Activated CD4-positive, alpha-beta T cell treated with anti-CD3 and anti-CD28 coated beads, Interleukin-2, amount 10 ng/mL, durations not matched to agents 7 days and 5 days (primary cell): ENCODE data around the gene NLRP3. TPM values are rescaled to one million over a fixed set of nuclear protein-coding genes. Genes with fewer than 3 reads are reported as not detected.

Source experiments
- total RNA-seq, 2 experiments: library from RNA; stranded (reverse); gene quantifications; one replicate each; pipeline ENCODE4 v1.2.3, GENCODE V29; 2021

NLRP3 gene
- total RNA-seq, 2 experiments from 2014 or later, result 1.4 to 2.5 TPM

Other genes starting within 250 kb of the NLRP3 start
- 10 to 100 TPM; 23.0 to 23.6 TPM for gene ZNF124, start 244.2 kb upstream of the NLRP3 start, total RNA-seq
- gene VN1R5, start 160.1 kb upstream of the NLRP3 start, total RNA-seq, result not detected
- gene ZNF496, start 84.3 kb upstream of the NLRP3 start, total RNA-seq, result 1 to 10 TPM; 7.2 to 7.4 TPM
- gene OR2B11, start 41.9 kb downstream of the NLRP3 start, total RNA-seq, result not detected
- not detected for gene OR2C3, start 120.3 kb downstream of the NLRP3 start, total RNA-seq
- not detected for gene GCSAML, start 133.0 kb downstream of the NLRP3 start, total RNA-seq
- not detected for gene OR2G2, start 172.2 kb downstream of the NLRP3 start, total RNA-seq
- not detected for gene OR2G3, start 189.4 kb downstream of the NLRP3 start, total RNA-seq